Upper lobe of left lung (tissue), 4 donors: ENCODE data around the gene MRGPRF.

ENCODE experiments used
- POLR2A ChIP-seq, 4 donors: fragments of 450-650 bp; IDR thresholded peaks; one replicate each; pipeline ENCODE4 v1.5.1; 2016 to 2017; ENCODE audit warnings: antibody characterized with exemption in 4 of 4, mild to moderate bottlenecking in 2 of 4
- TF ChIP-seq, protein P1 (sequence below), 6 experiments: fragments of 450-650 bp in 4 of 6; fragments of 200-600 bp in 2 of 6; sonication (generic) in 2 of 6; IDR thresholded peaks; one replicate each; pipeline ENCODE4 v1.5.1; 2016 to 2019; ENCODE audit warnings: antibody characterized with exemption in 6 of 6

- TF ChIP-seq, protein P1, sequence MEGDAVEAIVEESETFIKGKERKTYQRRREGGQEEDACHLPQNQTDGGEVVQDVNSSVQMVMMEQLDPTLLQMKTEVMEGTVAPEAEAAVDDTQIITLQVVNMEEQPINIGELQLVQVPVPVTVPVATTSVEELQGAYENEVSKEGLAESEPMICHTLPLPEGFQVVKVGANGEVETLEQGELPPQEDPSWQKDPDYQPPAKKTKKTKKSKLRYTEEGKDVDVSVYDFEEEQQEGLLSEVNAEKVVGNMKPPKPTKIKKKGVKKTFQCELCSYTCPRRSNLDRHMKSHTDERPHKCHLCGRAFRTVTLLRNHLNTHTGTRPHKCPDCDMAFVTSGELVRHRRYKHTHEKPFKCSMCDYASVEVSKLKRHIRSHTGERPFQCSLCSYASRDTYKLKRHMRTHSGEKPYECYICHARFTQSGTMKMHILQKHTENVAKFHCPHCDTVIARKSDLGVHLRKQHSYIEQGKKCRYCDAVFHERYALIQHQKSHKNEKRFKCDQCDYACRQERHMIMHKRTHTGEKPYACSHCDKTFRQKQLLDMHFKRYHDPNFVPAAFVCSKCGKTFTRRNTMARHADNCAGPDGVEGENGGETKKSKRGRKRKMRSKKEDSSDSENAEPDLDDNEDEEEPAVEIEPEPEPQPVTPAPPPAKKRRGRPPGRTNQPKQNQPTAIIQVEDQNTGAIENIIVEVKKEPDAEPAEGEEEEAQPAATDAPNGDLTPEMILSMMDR (IDR thresholded peaks at IDR 0.05) = peak in 1 of 6 experiments; percentile 11
- peak in 3 of 4 donors; percentile 56 to 84 (median 63) for TF ChIP-seq POLR2A (IDR thresholded peaks at IDR 0.05)
Observed at GRCh38 chr11:69048694-69049489, 35.8 kb upstream of the MRGPRF start, which contains the start of gene TPCN2.
